Endodermal cell (in vitro differentiated cells): ENCODE data around the gene NTN4. TPM values are rescaled to one million over a fixed set of nuclear protein-coding genes. Genes with fewer than 3 reads are reported as not detected.
A peak's percentile ranks its signal among the peaks of the same experiment; 100 is the strongest.

Source experiments
- DNase-seq: peaks from one replicate; pipeline ENCODE4 v3.0.0-alpha.2; 2017
- H3K27ac ChIP-seq: 2 replicates; pipeline ENCODE4 v1.5.1; 2013; ENCODE audit warnings: mild to moderate bottlenecking, low read depth, low read length, moderate library complexity
- H3K27me3 ChIP-seq: 2 replicates; pipeline ENCODE4 v1.6.1; 2013; ENCODE audit warnings: mild to moderate bottlenecking, low read length, moderate library complexity; ENCODE audit not compliant: insufficient read depth, control insufficient read depth, poor library complexity, severe bottlenecking
- H3K36me3 ChIP-seq: 2 replicates; pipeline ENCODE4 v1.7.0; 2013; ENCODE audit warnings: mild to moderate bottlenecking, low read length, moderate library complexity; ENCODE audit not compliant: control insufficient read depth, insufficient read depth
- H3K4me1 ChIP-seq: one replicate; pipeline ENCODE4 v1.7.0; 2013; ENCODE audit warnings: low read length; ENCODE audit not compliant: control insufficient read depth, insufficient read depth
- H3K4me3 ChIP-seq: 2 replicates; pipeline ENCODE4 v1.5.1; 2013; ENCODE audit warnings: mild to moderate bottlenecking, low read length, moderate library complexity
- H3K9ac ChIP-seq: 2 replicates; pipeline ENCODE4 v1.6.1; 2013; ENCODE audit warnings: mild to moderate bottlenecking, low read length, moderate library complexity; ENCODE audit not compliant: poor library complexity, severe bottlenecking; ENCODE audit errors: extremely low read depth
- H3K9me3 ChIP-seq: 2 replicates; pipeline ENCODE4 v1.6.1; 2013; ENCODE audit warnings: mild to moderate bottlenecking, low read length, moderate library complexity; ENCODE audit not compliant: control insufficient read depth
- H3K27ac Mint-ChIP-seq: 2 replicates; pipeline ENCODE4 v1.8.0; 2020; ENCODE audit warnings: mixed read lengths
- H3K27me3 Mint-ChIP-seq: 2 replicates; pipeline ENCODE4 v1.8.0; 2021; ENCODE audit warnings: mild to moderate bottlenecking, mixed read lengths; ENCODE audit not compliant: insufficient read depth
- H3K36me3 Mint-ChIP-seq: 2 replicates; pipeline ENCODE4 v1.8.0; 2020; ENCODE audit warnings: low read depth, mixed read lengths
- H3K4me1 Mint-ChIP-seq: 2 replicates; pipeline ENCODE4 v1.8.0; 2020; ENCODE audit warnings: mixed read lengths
- H3K4me3 Mint-ChIP-seq: 2 replicates; pipeline ENCODE4 v1.8.0; 2020; ENCODE audit warnings: mild to moderate bottlenecking, moderate library complexity, mixed read lengths
- H3K9me3 Mint-ChIP-seq: 2 replicates; pipeline ENCODE4 v1.8.0; 2020; ENCODE audit warnings: mild to moderate bottlenecking, mixed read lengths
- WGBS, 2 experiments: methylation state at CpG; one replicate each; pipeline versions ENCODE4 v1.1.5 to v1.1.7; 2013; ENCODE audit warnings: missing lambda C conversion rate in 2 of 2, mixed read lengths in 1 of 2; ENCODE audit not compliant: insufficient coverage in 1 of 2, insufficient read length in 1 of 2; 5-methylcytosine and 5-hydroxymethylcytosine counted together
- long read RNA-seq, 4 experiments: library from polyadenylated mRNA in 2 of 4; library from RNA in 1 of 4; library from capped mRNA in 1 of 4; stranded (forward) in 3 of 4; unstranded in 1 of 4; transcript quantifications; one replicate each; pipeline ENCODE4 v2.0.0, GENCODE V29; 2020 to 2021; ENCODE audit warnings: inconsistent platforms in 1 of 4
- polyA plus RNA-seq, 2 experiments: library from polyadenylated mRNA; stranded (reverse); fragments of 50-300 nt; gene quantifications; one replicate each; pipeline ENCODE4 v1.2.3, GENCODE V29; 2013
- total RNA-seq, 2 donors: library from RNA; stranded (reverse); fragmentation: NEBNext Ultra II Directional in 1 of 2; extraction: Animal tissue kit (Norgen Biotek cat#: 25700) in 1 of 2; gene quantifications; 2 replicates in 1 of 2; 3 replicates in 1 of 2; pipeline ENCODE4 v1.2.1, GENCODE V29; 2021
- TF ChIP-seq, protein P1 (sequence below): fragments of 200-600 bp; sonication (generic); conservative IDR thresholded peaks from 2 replicates; pipeline ENCODE4 v1.5.0; 2021; ENCODE audit warnings: antibody characterized with exemption, mild to moderate bottlenecking

NTN4 gene
- 10 to 100 TPM; 57.4 to 58.2 TPM for total RNA-seq
- 14.5 TPM for polyA plus RNA-seq (2013, experiment 1 of 2)
- polyA plus RNA-seq (2013, experiment 2 of 2) = 15.6 TPM
- long read RNA-seq, experiment 1, transcript NTN4-201 (10 exons, 3,615 nt) = major isoform, 5 of 21 reads
- long read RNA-seq, experiment 1, partial matches to known transcripts = 4 of 21 reads
- long read RNA-seq, experiment 1, other reads (novel, unspliced or antisense) = 12 of 21 reads
- long read RNA-seq, experiment 2, transcript NTN4-201 (10 exons, 3,615 nt) = major isoform, 141 of 237 reads
- long read RNA-seq, experiment 2, partial matches to known transcripts = 33 of 237 reads
- long read RNA-seq, experiment 2, other reads (novel, unspliced or antisense) = 63 of 237 reads
- long read RNA-seq, experiment 3, transcript NTN4-201 (10 exons, 3,615 nt) = major isoform, 7 of 58 reads
- long read RNA-seq, experiment 3, partial matches to known transcripts = 13 of 58 reads
- long read RNA-seq, experiment 3, other reads (novel, unspliced or antisense) = 36 of 58 reads
- long read RNA-seq, experiment 4, partial matches to known transcripts = 7 of 24 reads
- long read RNA-seq, experiment 4, other reads (novel, unspliced or antisense) = 17 of 24 reads

DNA sequence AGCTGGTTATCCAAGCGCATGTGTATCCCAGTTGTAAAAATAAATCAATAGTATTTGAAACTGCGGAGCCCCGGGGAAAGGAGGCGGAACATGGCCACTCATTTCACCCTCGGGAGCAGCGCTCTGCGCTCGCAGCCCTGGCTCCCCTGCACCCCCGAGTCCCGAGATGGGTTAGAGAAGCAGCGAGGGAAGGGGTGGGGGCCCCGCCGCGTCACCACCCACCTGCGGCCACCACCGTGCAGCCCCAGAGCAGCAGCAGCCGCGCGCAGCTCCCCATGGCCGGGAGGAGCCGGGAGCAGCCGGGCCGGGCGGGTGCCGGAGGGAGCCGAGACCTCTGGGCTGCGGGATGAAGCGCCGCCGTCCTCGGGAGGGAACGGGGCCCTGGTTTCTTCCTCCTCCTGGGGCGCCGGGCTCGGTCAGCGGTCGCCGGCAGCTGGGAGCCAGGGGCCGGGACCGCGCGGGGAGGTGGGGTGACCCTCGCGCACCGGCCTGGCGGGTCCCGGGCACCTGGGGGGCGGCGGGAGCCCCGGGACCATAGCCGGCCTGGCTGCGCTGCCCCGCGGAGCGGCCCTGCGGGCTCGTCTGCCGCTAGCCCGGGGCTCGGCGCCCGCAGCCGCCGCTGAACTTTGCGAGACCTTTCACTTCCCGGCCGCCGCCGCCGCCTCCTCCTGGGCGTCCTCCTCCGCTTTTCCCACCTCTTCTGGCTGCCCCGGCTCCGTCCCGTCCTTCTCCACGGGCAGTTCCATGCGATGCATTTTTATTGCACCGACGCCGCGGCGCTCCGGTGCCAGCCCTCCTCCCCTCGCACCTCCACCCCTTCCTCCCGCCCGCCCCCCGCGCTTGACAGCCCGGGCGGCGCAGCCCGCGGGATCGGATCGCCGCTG lies at the start of gene NTN4:
Gene NTN4, minus strand, starts transcription at position 732 of the 884 bp plus-strand sequence. Its CDS starts 455 bp downstream, at position 277.
- peak; percentile 88 for DNase-seq
- 0% methylated on average over 28 to 95 of the region's 96 CpGs for WGBS, 2 experiments
- Histone ChIP-seq H3K4me1 (peaks cover 6% of the 10 kb centered on the region), H3K27me3 (peaks cover 40% of the 10 kb centered on the region), H3K4me3 (peak within 1 kb of the TSS; percentile 90), H3K9ac (peak within 1 kb of the TSS; percentile 65), H3K9me3 (no peaks in the 10 kb centered on the region), H3K27ac (no peak within 1 kb of the TSS), H3K36me3 (peaks cover 26% of the 10 kb centered on the region)
- peak within 1 kb of the TSS; percentile 89 for H3K4me3 Mint-ChIP-seq
- H3K36me3 Mint-ChIP-seq = peaks cover 22% of the 10 kb centered on the region
- no peaks in the 10 kb centered on the region for H3K9me3 Mint-ChIP-seq
- H3K27ac Mint-ChIP-seq = peak within 1 kb of the TSS; percentile 75
- H3K4me1 Mint-ChIP-seq = peaks cover 28% of the 10 kb centered on the region
- peaks cover 55% of the 10 kb centered on the region for H3K27me3 Mint-ChIP-seq
- TF ChIP-seq, protein P1, sequence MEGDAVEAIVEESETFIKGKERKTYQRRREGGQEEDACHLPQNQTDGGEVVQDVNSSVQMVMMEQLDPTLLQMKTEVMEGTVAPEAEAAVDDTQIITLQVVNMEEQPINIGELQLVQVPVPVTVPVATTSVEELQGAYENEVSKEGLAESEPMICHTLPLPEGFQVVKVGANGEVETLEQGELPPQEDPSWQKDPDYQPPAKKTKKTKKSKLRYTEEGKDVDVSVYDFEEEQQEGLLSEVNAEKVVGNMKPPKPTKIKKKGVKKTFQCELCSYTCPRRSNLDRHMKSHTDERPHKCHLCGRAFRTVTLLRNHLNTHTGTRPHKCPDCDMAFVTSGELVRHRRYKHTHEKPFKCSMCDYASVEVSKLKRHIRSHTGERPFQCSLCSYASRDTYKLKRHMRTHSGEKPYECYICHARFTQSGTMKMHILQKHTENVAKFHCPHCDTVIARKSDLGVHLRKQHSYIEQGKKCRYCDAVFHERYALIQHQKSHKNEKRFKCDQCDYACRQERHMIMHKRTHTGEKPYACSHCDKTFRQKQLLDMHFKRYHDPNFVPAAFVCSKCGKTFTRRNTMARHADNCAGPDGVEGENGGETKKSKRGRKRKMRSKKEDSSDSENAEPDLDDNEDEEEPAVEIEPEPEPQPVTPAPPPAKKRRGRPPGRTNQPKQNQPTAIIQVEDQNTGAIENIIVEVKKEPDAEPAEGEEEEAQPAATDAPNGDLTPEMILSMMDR = no peak

DNA sequence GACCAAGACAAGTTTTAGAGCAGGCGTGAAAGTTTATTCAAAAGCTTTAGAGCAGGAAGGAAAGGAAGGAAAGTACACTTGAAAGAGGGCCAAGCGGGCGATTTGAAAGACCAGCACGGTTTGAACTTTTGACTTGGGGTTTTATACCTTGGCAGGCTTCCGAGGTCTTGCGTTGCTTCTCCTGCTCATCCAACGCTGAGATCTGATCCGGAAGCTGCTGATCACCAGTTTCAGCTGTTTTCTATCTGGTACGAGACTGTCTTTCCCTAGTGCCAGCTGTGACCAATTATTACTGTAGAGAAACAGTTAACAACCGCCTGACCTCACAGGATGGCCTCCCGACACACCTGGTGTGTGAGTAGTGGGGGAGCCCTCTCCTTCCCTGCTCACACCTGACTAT lies 47.6 kb upstream of the NTN4 start:
- no peak overlapping the region for H3K9ac ChIP-seq
- 76 to 88% methylated on average over 9 to 10 of the region's 11 CpGs for WGBS, 2 experiments
- H3K4me1 ChIP-seq = no peaks in the 10 kb centered on the region
- H3K27ac Mint-ChIP-seq = no peak overlapping the region
- H3K9me3 ChIP-seq = no peaks in the 10 kb centered on the region
- no peak for DNase-seq
- H3K27me3 Mint-ChIP-seq = peaks cover 6% of the 10 kb centered on the region
- no peaks in the 10 kb centered on the region for H3K9me3 Mint-ChIP-seq
- H3K36me3 ChIP-seq = no peaks in the 10 kb centered on the region
- TF ChIP-seq, protein P1 = no peak
- no peaks in the 10 kb centered on the region for H3K27me3 ChIP-seq
- H3K4me1 Mint-ChIP-seq = peaks cover 11% of the 10 kb centered on the region
- H3K4me3 ChIP-seq = no peak overlapping the region
- no peak overlapping the region for H3K27ac ChIP-seq
- H3K36me3 Mint-ChIP-seq = no peaks in the 10 kb centered on the region
- no peak overlapping the region for H3K4me3 Mint-ChIP-seq
